ENCODE measurements around the gene SLAMF7. TPM values are rescaled to one million over a fixed set of nuclear protein-coding genes. Genes with fewer than 3 reads are reported as not detected.
"Not testable (repeated sequence)": the region's sequence is repeated elsewhere in the genome, so short reads cannot be mapped to it uniquely, and the experiment has no call there.

Gene SLAMF7
- total RNA-seq, 1 experiment from 2014 or later = 3.9 TPM

DNA sequence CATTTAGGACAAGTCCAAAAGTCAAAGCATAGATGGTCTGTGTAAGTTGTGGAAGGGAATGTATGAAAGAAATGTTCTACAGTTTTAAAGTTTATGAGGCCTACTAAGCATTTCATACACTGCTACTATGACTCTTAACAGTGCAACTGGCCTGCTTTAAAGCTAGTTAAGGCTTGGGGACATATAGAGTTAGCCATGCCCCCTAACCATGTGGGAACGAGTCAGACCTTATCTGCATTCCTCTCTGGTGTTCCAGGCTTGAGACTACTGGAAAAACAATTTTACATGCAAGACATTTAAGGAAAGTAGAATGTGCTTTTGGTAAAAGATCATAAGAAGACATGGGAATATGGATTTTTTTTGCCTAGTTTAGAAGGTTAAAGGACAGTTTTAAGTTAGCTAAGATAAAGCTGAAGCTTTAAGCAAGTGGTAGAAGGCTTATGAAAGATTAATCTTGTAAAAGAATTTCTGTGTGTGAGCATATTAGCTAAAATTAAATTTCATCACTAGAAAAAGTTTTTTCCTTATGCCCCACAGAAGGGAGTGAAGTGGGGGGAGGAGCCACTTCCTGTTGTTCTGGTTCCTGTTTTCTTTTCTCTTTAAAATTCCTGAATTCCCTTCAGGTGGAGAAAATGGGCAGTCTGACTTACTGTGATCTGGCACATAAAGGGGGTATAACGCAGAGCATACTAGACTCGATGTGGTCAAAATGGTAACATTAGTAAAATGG is 18.5 kb upstream of the SLAMF7 start:
- no peak for DNase-seq (ENCODE audit: low read depth)

GRCh38 chr1:160721473-160721872 is 17.6 kb upstream of the SLAMF7 start:
- no peak for DNase-seq (ENCODE audit: low read depth)

DNA sequence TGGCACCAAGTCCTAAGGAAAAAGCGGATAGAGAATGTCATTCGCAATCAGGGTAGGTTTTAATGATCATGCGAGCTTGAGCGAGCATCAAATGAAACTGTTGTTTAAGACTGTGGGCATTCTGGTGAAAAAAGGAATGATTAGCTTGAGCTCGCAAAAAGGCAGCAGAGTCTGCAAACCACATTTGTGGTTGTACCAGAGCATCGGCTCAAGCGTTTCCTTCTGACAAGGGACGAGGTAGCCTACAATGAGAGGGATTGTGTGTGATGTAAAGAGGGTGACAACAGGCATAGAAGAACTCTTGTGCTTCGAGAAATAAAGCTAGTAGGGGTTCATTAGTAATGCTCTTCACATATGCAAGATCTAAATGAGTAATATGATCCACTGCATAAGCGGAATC is 16.3 kb upstream of the SLAMF7 start:
- no peak for DNase-seq (ENCODE audit: low read depth)

GRCh38 chr1:160723332-160723731 is 15.7 kb upstream of the SLAMF7 start:
- DNase-seq (ENCODE audit: low read depth) = no peak

DNA sequence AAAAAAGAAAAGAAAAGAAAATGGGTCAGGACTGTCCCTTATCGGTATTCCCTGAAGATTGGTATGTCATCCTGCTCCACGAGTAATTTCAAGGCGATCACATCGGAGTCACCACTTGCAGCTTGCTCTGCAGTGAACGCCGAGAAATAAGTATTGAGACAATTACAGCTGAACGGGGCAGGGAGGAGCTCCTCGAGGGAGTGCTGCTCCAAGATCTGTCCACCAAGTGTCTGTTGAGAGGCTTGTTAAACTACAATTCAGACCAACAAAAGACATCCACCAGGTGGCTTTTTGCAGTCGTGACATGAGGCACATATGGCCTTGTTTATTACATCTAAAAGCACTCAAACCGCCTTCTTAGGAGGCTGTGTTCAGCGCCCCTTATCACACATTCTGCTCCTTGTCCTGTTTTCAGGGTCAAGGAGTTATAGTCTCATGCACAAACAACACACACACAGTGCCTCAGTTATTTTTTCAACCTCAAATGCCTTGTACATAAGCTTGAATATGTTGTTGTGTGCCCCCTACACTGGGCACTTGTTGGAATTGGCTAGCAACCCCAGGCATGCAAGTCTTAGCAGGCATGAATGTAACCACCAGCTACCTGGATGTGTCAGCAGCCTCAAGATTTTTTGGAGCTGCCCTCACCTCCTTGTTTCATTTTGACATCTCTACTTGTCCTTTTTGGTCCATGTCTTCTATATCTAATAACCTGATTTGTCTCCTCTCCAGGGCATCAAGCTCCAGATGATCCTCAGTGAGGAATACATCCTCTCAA is 14.4 kb upstream of the SLAMF7 start:
- peak; percentile 17 for DNase-seq (ENCODE audit: low read depth)

- peak; percentile 57 for DNase-seq (ENCODE audit: low read depth)
Observed at GRCh38 chr1:160726114-160726497, 12.9 kb upstream of the SLAMF7 start.

GRCh38 chr1:160726498-160727315 is 12.3 kb upstream of the SLAMF7 start:
- peak; percentile 75 for DNase-seq (ENCODE audit: low read depth)

- DNase-seq (ENCODE audit: low read depth) = no peak
Observed at GRCh38 chr1:160727316-160727640, 11.8 kb upstream of the SLAMF7 start.

GRCh38 chr1:160731564-160731963 is 7.5 kb upstream of the SLAMF7 start:
- DNase-seq (ENCODE audit: low read depth) = not testable (repeated sequence)

DNA sequence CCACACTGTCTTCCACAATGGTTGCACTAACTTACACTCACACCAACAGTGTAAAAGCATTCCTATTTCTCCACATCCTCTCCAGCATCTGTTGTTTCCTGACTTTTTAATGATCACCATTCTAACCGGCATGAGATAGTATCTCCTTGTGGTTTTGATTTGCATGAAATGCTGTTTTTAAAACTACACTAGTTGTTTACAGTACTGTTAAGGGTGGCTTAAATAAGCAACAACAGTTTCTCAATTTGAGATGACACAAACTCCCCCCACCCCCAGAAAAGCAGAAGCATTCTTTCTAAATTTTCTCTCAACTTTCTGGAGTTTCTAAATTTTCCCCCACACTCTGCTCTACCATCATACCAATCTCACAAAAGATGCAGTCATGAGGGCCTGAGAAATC is 7.1 kb upstream of the SLAMF7 start:
- no peak for DNase-seq (ENCODE audit: low read depth)

DNA sequence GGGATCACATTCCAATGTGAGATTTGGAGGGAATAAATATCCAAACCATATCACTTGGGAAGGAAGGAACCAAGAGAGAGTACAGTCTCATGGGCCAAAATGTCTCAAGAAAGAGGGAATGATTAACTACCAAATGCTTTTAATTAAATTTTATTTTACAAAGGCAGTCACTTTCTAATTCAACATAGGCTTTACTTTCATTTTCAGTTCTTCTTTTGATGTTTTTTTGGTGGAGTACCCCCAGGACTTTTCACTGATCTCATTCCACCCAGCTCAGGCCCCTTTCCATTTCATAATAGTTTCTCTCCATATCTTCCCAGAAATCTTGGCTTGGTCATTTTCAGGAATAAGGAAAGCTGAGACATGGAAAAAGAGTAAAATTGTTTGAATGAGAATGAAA is 5.1 kb upstream of the SLAMF7 start:
- no peak for DNase-seq (ENCODE audit: low read depth)

GRCh38 chr1:160734301-160734700 is 4.7 kb upstream of the SLAMF7 start:
- no peak for DNase-seq (ENCODE audit: low read depth)

DNA sequence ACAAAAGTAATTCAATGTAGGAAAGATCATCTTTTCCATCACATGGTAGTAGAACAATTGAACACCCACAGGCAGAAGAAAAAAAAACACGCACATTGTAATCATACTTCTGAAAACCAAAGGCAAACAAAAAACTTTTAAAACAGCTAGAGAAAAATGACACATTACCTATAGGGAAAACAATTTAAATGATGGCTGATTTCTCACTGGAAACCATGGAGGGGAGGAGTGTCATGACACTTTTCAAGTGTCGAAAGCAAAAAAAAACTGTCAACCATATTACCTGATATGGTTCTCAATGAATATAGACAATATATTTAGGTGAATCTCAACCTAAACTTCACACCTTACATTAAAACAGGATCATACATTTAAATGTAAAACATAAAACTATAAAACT is 776 bp upstream of the SLAMF7 start:
- no peak for DNase-seq (ENCODE audit: low read depth)

GRCh38 chr1:160740133-160740688 is 1.2 kb downstream of the SLAMF7 start:
- no peak for DNase-seq (ENCODE audit: low read depth)

- DNase-seq (ENCODE audit: low read depth) = no peak
Observed at GRCh38 chr1:160741092-160741501, 2.0 kb downstream of the SLAMF7 start.

GRCh38 chr1:160741612-160742348 is 2.7 kb downstream of the SLAMF7 start:
- no peak for DNase-seq (ENCODE audit: low read depth)

DNA sequence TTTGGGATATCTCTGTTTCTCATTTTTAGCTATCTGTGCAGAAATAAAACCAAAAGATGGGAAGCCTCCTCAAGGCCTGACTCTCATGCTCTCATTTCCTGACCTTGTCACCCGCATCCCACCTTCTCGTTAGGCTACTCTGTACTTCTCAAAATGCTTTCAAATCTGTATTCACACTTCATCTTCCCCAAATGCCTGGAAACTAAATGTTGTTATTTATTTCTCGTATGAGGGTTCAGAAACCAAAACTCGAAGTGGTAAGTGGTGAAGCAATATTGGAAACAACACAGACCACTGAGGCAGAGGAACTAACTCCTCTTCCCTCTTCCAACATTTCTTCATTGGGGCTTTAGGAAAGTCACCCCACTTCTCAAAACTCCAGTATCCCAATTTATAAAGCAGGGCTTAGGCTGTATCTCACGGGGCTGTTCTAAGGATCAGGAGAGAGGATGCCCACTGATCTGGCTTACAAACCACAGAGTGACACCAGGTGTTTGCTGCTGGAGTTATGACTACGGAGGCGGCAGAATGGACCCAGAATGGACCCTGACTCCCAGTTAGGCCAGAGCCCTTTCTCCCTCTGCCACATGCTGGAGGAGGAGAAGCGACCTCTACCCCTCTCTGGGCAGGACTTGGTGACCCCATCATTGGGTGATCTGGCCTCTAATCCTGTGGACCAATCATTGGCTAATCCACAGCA is 3.5 kb downstream of the SLAMF7 start:
- no peak for DNase-seq (ENCODE audit: low read depth)

DNA sequence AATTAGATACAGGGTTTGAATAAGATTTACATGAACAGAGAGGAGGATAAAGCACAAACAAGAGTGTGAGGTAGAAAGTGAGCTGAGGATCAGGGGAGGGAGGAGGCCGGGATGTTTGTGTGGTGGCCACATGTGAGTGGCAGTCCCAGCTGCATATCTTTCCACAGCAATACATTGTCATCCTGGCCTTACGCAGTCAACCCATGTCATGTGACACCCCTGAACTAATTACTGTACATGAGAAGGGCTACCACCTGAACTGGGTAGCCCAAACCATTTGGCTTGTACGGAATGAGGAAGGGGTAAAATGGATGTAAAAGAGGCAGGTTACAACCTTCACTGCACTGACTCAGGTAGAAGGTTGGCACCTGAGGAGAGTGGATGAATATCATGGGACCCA is 4.2 kb downstream of the SLAMF7 start:
- no peak for DNase-seq (ENCODE audit: low read depth)

DNA sequence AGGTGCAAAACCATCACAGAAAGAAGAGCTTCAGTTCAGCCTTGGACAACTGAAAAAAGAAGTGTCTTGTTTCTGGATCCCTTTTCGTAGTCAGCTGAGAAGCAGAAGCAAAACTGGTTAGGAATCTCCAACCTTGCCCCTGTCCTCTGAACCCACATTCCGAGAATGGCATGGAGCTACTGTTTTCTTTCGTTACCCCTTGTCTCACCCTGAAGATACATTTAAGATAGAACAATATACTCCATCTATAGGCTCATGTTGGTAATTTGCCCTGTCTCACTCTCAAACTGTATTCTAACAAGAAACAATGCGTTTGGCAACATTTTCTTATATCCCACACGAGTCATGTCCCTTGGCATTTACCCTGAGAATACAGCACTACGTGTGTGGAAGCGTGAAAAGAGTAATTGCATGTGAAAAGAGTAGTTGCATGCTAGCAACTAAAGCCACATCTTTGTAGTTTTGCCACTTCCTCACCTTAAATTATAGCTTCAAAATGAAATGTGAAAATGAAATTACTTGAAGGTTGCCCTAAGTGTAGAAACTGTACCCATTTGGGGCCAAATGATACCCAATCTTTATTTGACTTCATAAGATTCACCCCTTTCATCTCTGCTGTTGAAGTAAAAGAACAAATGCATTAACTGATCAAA is 5.3 kb downstream of the SLAMF7 start:
- no peak for DNase-seq (ENCODE audit: low read depth)

GRCh38 chr1:160744852-160745520 is 5.9 kb downstream of the SLAMF7 start:
- peak; percentile 19 for DNase-seq (ENCODE audit: low read depth)
